HCT116 (cell line): ENCODE results near the gene PRPF31. TPM values are rescaled to one million over a fixed set of nuclear protein-coding genes. Genes with fewer than 3 reads are reported as not detected.

Source experiments
- ATAC-seq: fragments of 200-7000 bp; cut with Tn5 transposase; 2 replicates; pipeline ENCODE4 v1.9.1; 2020; ENCODE audit warnings: mild to moderate bottlenecking, moderate library complexity
- BruUV-seq: library from RNA; stranded (reverse); fragments of 400-500 nt; replicated peaks from 2 replicates; lab custom pipeline; 2021; lab: Mats Ljungman, UMichigan
- CTCF ChIA-PET: fragments of 300-600 bp; sonication (Branson Sonifier 250); formaldehyde crosslinking; loops from one replicate; lab custom pipeline; 2021; ENCODE audit warnings: antibody characterized with exemption; lab: Charles Lee
- POLR2A ChIA-PET: fragments of 300-600, 350-600 bp; sonication (Branson Sonifier 250); formaldehyde crosslinking; loops from one replicate; lab custom pipeline; 2021; ENCODE audit warnings: antibody characterized with exemption; lab: Charles Lee
- RAD21 ChIA-PET, 2 experiments: fragments of 300-600 bp; sonication (Branson Sonifier 250); formaldehyde crosslinking; loops; one replicate each; lab custom pipeline; 2023; ENCODE audit warnings: low total read pairs in 2 of 2; ENCODE audit not compliant: uncharacterized antibody in 2 of 2, unreplicated experiment in 2 of 2, low non-redundant PET in 1 of 2; lab: Charles Lee
- DNase-seq: peaks from one replicate; pipeline ENCODE4 v3.0.0-alpha.2; 2010; ENCODE audit warnings: low read depth, low spot score
- H2AFZ ChIP-seq: fragments of 200-600 bp; shearing (Covaris generic), sonication (generic); 2 replicates; pipeline ENCODE4 v1.6.1; 2017; ENCODE audit warnings: low read depth, mixed run types, mixed read lengths, antibody characterized with exemption, low read length; ENCODE audit not compliant: poor library complexity, severe bottlenecking
- H3K27ac ChIP-seq: 2 replicates; pipeline ENCODE4 v1.5.1; 2012; ENCODE audit warnings: low read depth, low read length
- H3K27me3 ChIP-seq: fragments of 200-600 bp; sonication (generic); 2 replicates; pipeline ENCODE4 v1.6.1; 2016; ENCODE audit warnings: mixed run types, low read length, mixed read lengths; ENCODE audit not compliant: insufficient read depth
- H3K36me3 ChIP-seq, 2 experiments: fragments of 200-500 bp in 1 of 2; fragments of 200-600 bp in 1 of 2; sonication (Bioruptor generic) in 1 of 2; sonication (generic) in 1 of 2; 2 replicates each; pipeline versions ENCODE4 v1.5.1 to v1.6.1; 2014 to 2016; ENCODE audit warnings: low read length in 2 of 2, inconsistent platforms in 1 of 2, mixed read lengths in 1 of 2, mixed run types in 1 of 2; ENCODE audit not compliant: insufficient read depth in 2 of 2, control insufficient read depth in 1 of 2
- H3K4me1 ChIP-seq, 2 experiments: fragments of 200-600 bp in 1 of 2; sonication (generic) in 1 of 2; 2 replicates each; pipeline versions ENCODE4 v1.5.1 to v1.6.1; 2012 to 2017; ENCODE audit warnings: low read length in 2 of 2, inconsistent platforms in 1 of 2, mild to moderate bottlenecking in 1 of 2, mixed read lengths in 1 of 2, mixed run types in 1 of 2, moderate library complexity in 1 of 2; ENCODE audit not compliant: insufficient read depth in 2 of 2, control insufficient read depth in 1 of 2
- H3K4me2 ChIP-seq: fragments of 200-600 bp; sonication (generic); 2 replicates; pipeline ENCODE4 v1.6.1; 2017; ENCODE audit warnings: mixed run types, low read length, mixed read lengths
- H3K4me3 ChIP-seq, 2 experiments: fragments of 200-600 bp in 1 of 2; sonication (generic) in 1 of 2; replicated peaks in 1 of 2; 2 replicates each; pipeline ENCODE4 v1.5.1; 2011 to 2016; ENCODE audit warnings: low read length in 2 of 2, control low read depth in 1 of 2, low read depth in 1 of 2, mild to moderate bottlenecking in 1 of 2, mixed read lengths in 1 of 2, mixed run types in 1 of 2
- H3K79me2 ChIP-seq: fragments of 200-600 bp; sonication (generic); 2 replicates; pipeline ENCODE4 v1.6.1; 2017; ENCODE audit warnings: mild to moderate bottlenecking, mixed run types, low read length, moderate library complexity, mixed read lengths; ENCODE audit not compliant: insufficient read depth
- H3K9ac ChIP-seq: fragments of 200-600 bp; sonication (generic); 2 replicates; pipeline ENCODE4 v1.6.1; 2016; ENCODE audit warnings: low read length, mixed read lengths
- H3K9me2 ChIP-seq: fragments of 200-600 bp; sonication (generic), shearing (Covaris generic); 2 replicates; pipeline ENCODE4 v1.6.1; 2017; ENCODE audit warnings: mixed run types, mild to moderate bottlenecking, moderate library complexity; ENCODE audit not compliant: insufficient read depth
- H3K9me3 ChIP-seq, 2 experiments: fragments of 200-500 bp in 1 of 2; fragments of 200-600 bp in 1 of 2; sonication (Bioruptor generic) in 1 of 2; sonication (generic) in 1 of 2; 2 replicates each; pipeline ENCODE4 v1.6.1; 2014 to 2017; ENCODE audit warnings: low read length in 2 of 2, mixed read lengths in 2 of 2, inconsistent platforms in 1 of 2, low read depth in 1 of 2, mild to moderate bottlenecking in 1 of 2, mixed run types in 1 of 2, moderate library complexity in 1 of 2; ENCODE audit not compliant: control insufficient read depth in 1 of 2, insufficient read depth in 1 of 2
- H4K20me1 ChIP-seq: fragments of 200-600 bp; sonication (generic), shearing (Covaris generic); 2 replicates; pipeline ENCODE4 v1.6.1; 2017; ENCODE audit warnings: mixed run types, mild to moderate bottlenecking, moderate library complexity; ENCODE audit not compliant: insufficient read depth
- ATF3 ChIP-seq: IDR thresholded peaks from 2 replicates; pipeline ENCODE4 v1.6.1; 2012
- CBX3 ChIP-seq: IDR thresholded peaks from 2 replicates; pipeline ENCODE4 v1.6.1; 2012; ENCODE audit warnings: low read depth
- CEBPB ChIP-seq: IDR thresholded peaks from 2 replicates; pipeline ENCODE4 v1.6.1; 2012; ENCODE audit warnings: low read depth
- ELF1 ChIP-seq: IDR thresholded peaks from 2 replicates; pipeline ENCODE4 v1.6.1; 2012; ENCODE audit warnings: low read depth, borderline replicate concordance
- EZH2 ChIP-seq: fragments of 200-600 bp; sonication (generic); IDR thresholded peaks from 2 replicates; pipeline ENCODE4 v1.6.1; 2017; ENCODE audit warnings: antibody characterized with exemption, mixed run types
- EZH2phosphoT487 ChIP-seq: fragments of 200-600 bp; IDR thresholded peaks from 2 replicates; pipeline ENCODE4 v1.6.1; 2018; ENCODE audit warnings: antibody characterized with exemption, borderline replicate concordance
- FOSL1 ChIP-seq: IDR thresholded peaks from 2 replicates; pipeline ENCODE4 v1.6.1; 2012; ENCODE audit warnings: low read depth
- MAX ChIP-seq: IDR thresholded peaks from 2 replicates; pipeline ENCODE4 v1.6.1; 2012
- POLR2A ChIP-seq: IDR thresholded peaks from 2 replicates; pipeline ENCODE4 v1.7.0; 2011; ENCODE audit warnings: borderline replicate concordance; ENCODE audit not compliant: insufficient read depth, insufficient read length; ENCODE audit errors: extremely low read depth
- SIN3A ChIP-seq: IDR thresholded peaks from 2 replicates; pipeline ENCODE4 v1.6.1; 2012; ENCODE audit warnings: low read depth
- SRF ChIP-seq: IDR thresholded peaks from 2 replicates; pipeline ENCODE4 v1.6.1; 2012; ENCODE audit warnings: low read depth
- ZBTB33 ChIP-seq: IDR thresholded peaks from 2 replicates; pipeline ENCODE4 v1.6.1; 2011; ENCODE audit warnings: mild to moderate bottlenecking, low read length, moderate library complexity; ENCODE audit not compliant: insufficient replicate concordance; ENCODE audit errors: extremely low read depth
- ZFX ChIP-seq: fragments of 450-650 bp; IDR thresholded peaks from 2 replicates; pipeline ENCODE4 v1.6.1; 2017
- intact Hi-C: fragments of 100-400 bp; cut with micrococcal nuclease; formaldehyde crosslinking; loops from 2 replicates; pipeline ENCODE4 v1.10.0; 2022
- total RNA-seq: library from RNA; stranded (reverse); gene quantifications from one replicate; pipeline ENCODE4 v1.2.1, GENCODE V29; 2021; ENCODE audit not compliant: unreplicated experiment
- TF ChIP-seq, protein P1 (sequence below): IDR thresholded peaks from 2 replicates; pipeline ENCODE4 v1.6.1; 2012; ENCODE audit warnings: low read depth

PRPF31 gene
- total RNA-seq, 1 experiment from 2014 or later, result 99.0 TPM

DNA sequence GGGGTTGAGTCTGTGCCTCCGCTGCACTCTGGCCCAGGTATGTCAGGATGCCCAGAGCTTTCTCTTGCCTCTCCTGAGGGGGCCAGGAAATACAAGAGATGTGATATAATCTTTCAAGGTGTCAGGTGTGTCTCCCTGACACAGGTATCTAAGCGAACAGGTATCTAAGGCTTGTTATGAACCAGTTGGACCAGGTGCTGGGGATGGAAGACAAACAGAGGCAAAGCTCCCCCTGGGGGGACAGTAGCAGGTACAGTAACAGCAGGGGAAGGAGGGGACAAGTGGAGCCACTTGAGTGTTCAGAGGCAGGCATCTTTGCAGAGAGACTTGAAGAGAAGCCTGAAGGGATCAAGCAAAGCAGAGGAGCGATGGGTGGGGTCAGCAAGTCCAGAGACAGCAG lies 41.4 kb downstream of the PRPF31 start (continued):
- no peak for TF ChIP-seq POLR2A
- no peak for TF ChIP-seq ZBTB33
- TF ChIP-seq CBX3, result no peak

- no peak overlapping the region for H2AFZ ChIP-seq
- no peaks in the 10 kb centered on the region for H4K20me1 ChIP-seq
- TF ChIP-seq MAX, result no peak
- no peak for TF ChIP-seq EZH2
- TF ChIP-seq FOSL1, result no peak
- TF ChIP-seq SRF, result no peak
- no peak for TF ChIP-seq ZFX
- TF ChIP-seq, protein P1, sequence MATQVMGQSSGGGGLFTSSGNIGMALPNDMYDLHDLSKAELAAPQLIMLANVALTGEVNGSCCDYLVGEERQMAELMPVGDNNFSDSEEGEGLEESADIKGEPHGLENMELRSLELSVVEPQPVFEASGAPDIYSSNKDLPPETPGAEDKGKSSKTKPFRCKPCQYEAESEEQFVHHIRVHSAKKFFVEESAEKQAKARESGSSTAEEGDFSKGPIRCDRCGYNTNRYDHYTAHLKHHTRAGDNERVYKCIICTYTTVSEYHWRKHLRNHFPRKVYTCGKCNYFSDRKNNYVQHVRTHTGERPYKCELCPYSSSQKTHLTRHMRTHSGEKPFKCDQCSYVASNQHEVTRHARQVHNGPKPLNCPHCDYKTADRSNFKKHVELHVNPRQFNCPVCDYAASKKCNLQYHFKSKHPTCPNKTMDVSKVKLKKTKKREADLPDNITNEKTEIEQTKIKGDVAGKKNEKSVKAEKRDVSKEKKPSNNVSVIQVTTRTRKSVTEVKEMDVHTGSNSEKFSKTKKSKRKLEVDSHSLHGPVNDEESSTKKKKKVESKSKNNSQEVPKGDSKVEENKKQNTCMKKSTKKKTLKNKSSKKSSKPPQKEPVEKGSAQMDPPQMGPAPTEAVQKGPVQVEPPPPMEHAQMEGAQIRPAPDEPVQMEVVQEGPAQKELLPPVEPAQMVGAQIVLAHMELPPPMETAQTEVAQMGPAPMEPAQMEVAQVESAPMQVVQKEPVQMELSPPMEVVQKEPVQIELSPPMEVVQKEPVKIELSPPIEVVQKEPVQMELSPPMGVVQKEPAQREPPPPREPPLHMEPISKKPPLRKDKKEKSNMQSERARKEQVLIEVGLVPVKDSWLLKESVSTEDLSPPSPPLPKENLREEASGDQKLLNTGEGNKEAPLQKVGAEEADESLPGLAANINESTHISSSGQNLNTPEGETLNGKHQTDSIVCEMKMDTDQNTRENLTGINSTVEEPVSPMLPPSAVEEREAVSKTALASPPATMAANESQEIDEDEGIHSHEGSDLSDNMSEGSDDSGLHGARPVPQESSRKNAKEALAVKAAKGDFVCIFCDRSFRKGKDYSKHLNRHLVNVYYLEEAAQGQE, result no peak
- no peak for TF ChIP-seq EZH2phosphoT487
- no peak for TF ChIP-seq ATF3
- no peak; the same call in 1 of the 2 replicates for TF ChIP-seq CBX3
- TF ChIP-seq ELF1, result no peak
- no peak for TF ChIP-seq ZBTB33
- TF ChIP-seq CEBPB, result no peak
- TF ChIP-seq SIN3A, result no peak; the same call in 1 of the 2 replicates
Observed at GRCh38 chr19:54158812-54159351, 43.3 kb downstream of the PRPF31 start.

More at GRCh38 chr19:54158812-54159351, 43.3 kb downstream of the PRPF31 start:
- no peak for DNase-seq
- POLR2A ChIA-PET, result interaction anchor here (0.8 to 1.6 kb wide), 4 partner anchors 8 to 41 kb away, joined by 3 to 13 read pairs (median 6); partner anchors contain the start of genes MBOAT7 and TSEN34
- Histone ChIP-seq H3K4me3 (peak overlapping the region; percentile 82 to 84), H3K9me2 (no peaks in the 10 kb centered on the region), H3K79me2 (peaks cover 8% of the 10 kb centered on the region), H3K36me3 (peaks cover 28 to 30% of the 10 kb centered on the region in 2 experiments; a peak in 3 of 4 replicates), H3K4me2 (peak overlapping the region; percentile 93), H3K27me3 (no peaks in the 10 kb centered on the region), H3K9ac (peak overlapping the region; percentile 68), H3K9me3 (no peaks in the 10 kb centered on the region), H3K27ac (peak overlapping the region; percentile 87), H3K4me1 (peaks cover 26 to 41% of the 10 kb centered on the region in 2 experiments)
- intact Hi-C loops, result loop anchor here (1.0 kb wide), 1 partner anchor 22 kb away; the partner anchor contains the start of gene CNOT3
- ATAC-seq, result no peak
- BruUV-seq, result TSS peak; percentile 71
- CTCF ChIA-PET, result interaction anchor here (0.6 to 1.3 kb wide), 5 partner anchors 10 to 107 kb away, joined by 3 to 6 read pairs (median 3); partner anchors contain the start of genes MBOAT7 and TMC4
- RAD21 ChIA-PET, result no interaction called here
